ENCODE data around the gene HLX. TPM values are rescaled to one million over a fixed set of nuclear protein-coding genes. Genes with fewer than 3 reads are reported as not detected.

The HLX gene
- total RNA-seq, 8 experiments from 2014 or later = 0.22 to 1.1 (median 0.41) TPM

- in situ Hi-C loops (cut with MboI; ENCODE audit: low pct_unique_long_range_greater_than_20kb in 2 of 9, low sequenced_read_pairs in 9 of 9, unreplicated experiment in 9 of 9) = loop anchor here in 2 of 9 experiments (25.0 kb wide), 2 partner anchors 319 to 1569 kb away; no protein-coding TSS in a partner anchor
- ATAC-seq (replicated peaks in 6 of 8) = no peak
- 0 to 64% (median 12%) methylated on average over 1 to 11 of the region's 11 CpGs; no CpG with 5 or more reads in 2 of the 10 experiments for WGBS, 10 experiments
- Histone ChIP-seq H3K4me1 (replicated peaks in 1 of 2) (peaks cover 0 to 4% of the 10 kb centered on the region in 2 donors), H3K4me3 (no peak overlapping the region), H3K27ac (no peak overlapping the region)
Measured at GRCh38 chr1:220893701-220894024, 14.4 kb downstream of the HLX start.

DNA sequence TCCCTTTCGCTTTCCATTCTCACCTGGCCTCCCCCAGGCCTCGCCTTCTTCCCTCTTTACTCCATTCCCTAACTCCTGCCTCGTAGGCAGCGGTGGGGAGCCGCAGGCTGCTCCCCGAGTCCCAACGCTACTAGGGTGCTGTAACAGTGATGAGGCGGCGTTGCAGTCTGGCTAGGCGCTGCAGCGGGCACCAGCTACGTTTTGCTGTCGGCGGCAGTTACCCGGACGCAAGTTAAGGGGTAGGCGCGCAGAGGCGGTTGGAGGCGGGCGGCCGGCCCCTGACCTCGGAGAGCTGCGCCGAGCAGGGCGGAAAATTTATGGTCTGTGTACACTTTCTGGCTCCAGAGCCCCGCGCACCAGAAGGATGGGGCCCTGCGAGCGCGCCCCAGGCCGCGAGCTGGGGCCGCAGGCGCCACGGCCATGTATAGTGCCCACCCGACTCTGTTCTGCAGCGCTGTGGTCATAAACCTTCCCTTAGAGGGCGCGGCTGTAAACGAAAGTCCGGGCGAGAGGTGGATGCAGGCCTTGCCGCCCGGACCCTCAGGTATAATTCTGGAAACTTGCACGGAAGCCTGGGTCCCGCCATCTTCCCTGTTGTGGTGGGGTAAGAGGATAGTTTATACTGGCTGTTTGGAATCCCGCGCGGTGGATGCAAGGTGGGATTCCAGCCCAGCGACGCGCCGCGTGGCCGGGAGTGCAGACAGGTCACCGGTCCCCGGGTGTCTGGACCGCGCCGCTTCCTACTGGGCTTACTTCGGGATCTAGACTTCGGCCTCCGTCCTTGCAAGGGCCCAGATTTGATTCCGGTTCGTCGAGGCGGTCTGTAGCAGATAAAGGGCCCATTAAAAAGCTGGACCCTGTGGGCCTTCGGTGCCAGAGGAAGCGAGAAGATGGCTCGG is 15.0 kb downstream of the HLX start:
- Histone ChIP-seq H3K27ac (no peak overlapping the region), H3K4me1 (replicated peaks in 1 of 2) (peaks cover 0 to 4% of the 10 kb centered on the region in 2 donors), H3K4me3 (peak overlapping the region in 2 of 5 donors; percentile 6 to 19)
- peak in 6 of 8 experiments; percentile 18 to 69 (median 48) for ATAC-seq (replicated peaks in 6 of 8)
- in situ Hi-C loops (cut with MboI; ENCODE audit: low pct_unique_long_range_greater_than_20kb in 2 of 9, low sequenced_read_pairs in 9 of 9, unreplicated experiment in 9 of 9) = loop anchor here in 2 of 9 experiments (25.0 kb wide), 2 partner anchors 318 to 1568 kb away; no protein-coding TSS in a partner anchor
- WGBS, 10 experiments = 7 to 96% (median 15%) methylated on average over 2 to 48 of the region's 71 CpGs; no CpG with 5 or more reads in 2 of the 10 experiments

DNA sequence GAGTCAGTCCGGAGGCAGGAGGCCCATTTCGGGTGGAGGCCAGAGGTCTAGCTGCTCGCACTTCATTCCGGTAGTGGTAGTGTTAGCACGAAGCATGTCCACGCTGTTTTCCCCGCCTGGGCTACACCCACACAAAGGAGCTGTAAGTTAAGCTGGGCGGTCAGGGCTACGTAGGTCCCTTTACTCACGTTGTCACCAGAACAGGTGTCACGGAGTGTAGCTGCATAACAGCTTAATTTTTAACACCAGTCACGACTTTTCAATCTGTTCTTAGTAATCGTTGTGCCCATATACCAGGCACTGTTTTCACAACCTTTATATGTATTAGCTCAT is 15.6 kb downstream of the HLX start:
- Histone ChIP-seq H3K27ac (no peak overlapping the region), H3K4me3 (no peak overlapping the region), H3K4me1 (replicated peaks in 1 of 2) (peaks cover 0 to 4% of the 10 kb centered on the region in 2 donors)
- in situ Hi-C loops (cut with MboI; ENCODE audit: low pct_unique_long_range_greater_than_20kb in 2 of 9, low sequenced_read_pairs in 9 of 9, unreplicated experiment in 9 of 9) = loop anchor here in 2 of 9 experiments (25.0 kb wide), 2 partner anchors 317 to 1567 kb away; no protein-coding TSS in a partner anchor
- ATAC-seq (replicated peaks in 6 of 8) = no peak
- 23 to 94% (median 46%) methylated on average over 5 to 13 of the region's 13 CpGs; no CpG with 5 or more reads in 5 of the 10 experiments for WGBS, 10 experiments

- Histone ChIP-seq H3K27ac (no peak overlapping the region), H3K4me3 (no peak overlapping the region), H3K4me1 (replicated peaks in 1 of 2) (peaks cover 0 to 4% of the 10 kb centered on the region in 2 donors)
- peak in 3 of 8 experiments; percentile 22 to 84 (median 83) for ATAC-seq (replicated peaks in 6 of 8)
- in situ Hi-C loops (cut with MboI; ENCODE audit: low pct_unique_long_range_greater_than_20kb in 2 of 9, low sequenced_read_pairs in 9 of 9, unreplicated experiment in 9 of 9) = loop anchor here in 2 of 9 experiments (25.0 kb wide), 2 partner anchors 317 to 1567 kb away; no protein-coding TSS in a partner anchor
- WGBS, 10 experiments = 2 to 65% (median 20%) methylated on average over 3 to 33 of the region's 35 CpGs; no CpG with 5 or more reads in 2 of the 10 experiments
Measured at GRCh38 chr1:220895412-220895946, 16.2 kb downstream of the HLX start.

DNA sequence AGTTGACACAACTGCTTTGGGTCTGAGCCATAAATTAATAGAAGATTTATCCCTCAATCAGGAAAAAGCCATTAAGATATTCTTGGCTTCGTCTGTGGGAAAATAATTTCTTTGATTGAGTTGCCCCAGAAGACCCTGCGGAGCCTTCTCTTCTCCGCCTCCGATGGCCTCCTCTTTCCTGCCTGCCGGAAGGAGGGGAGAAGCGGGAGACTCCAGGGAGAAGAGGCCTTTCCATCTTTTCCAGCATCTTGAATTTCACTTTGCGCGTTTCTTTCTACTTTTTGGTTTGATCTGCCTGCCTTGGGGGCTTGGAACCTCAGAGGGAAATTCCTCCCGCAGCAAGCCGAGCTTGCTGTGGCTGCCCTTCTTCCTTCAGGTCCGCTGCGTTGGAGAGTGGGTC is 16.8 kb downstream of the HLX start:
- WGBS, 10 experiments = 15 to 93% (median 38%) methylated on average over 1 to 12 of the region's 12 CpGs; no CpG with 5 or more reads in 1 of the 10 experiments
- no peak for ATAC-seq (replicated peaks in 6 of 8)
- Histone ChIP-seq H3K27ac (no peak overlapping the region), H3K4me1 (replicated peaks in 1 of 2) (peaks cover 0 to 4% of the 10 kb centered on the region in 2 donors), H3K4me3 (no peak overlapping the region)
- in situ Hi-C loops (cut with MboI; ENCODE audit: low pct_unique_long_range_greater_than_20kb in 2 of 9, low sequenced_read_pairs in 9 of 9, unreplicated experiment in 9 of 9) = loop anchor here in 2 of 9 experiments (25.0 kb wide), 2 partner anchors 316 to 1566 kb away; no protein-coding TSS in a partner anchor

GRCh38 chr1:220900842-220901241 is 21.6 kb downstream of the HLX start:
- Histone ChIP-seq H3K4me1 (replicated peaks in 1 of 2) (no peaks in the 10 kb centered on the region), H3K4me3 (no peak overlapping the region), H3K27ac (no peak overlapping the region)
- 39 to 89% (median 70%) methylated on average over 1 to 3 of the region's 3 CpGs for WGBS, 10 experiments
- in situ Hi-C loops (cut with MboI; ENCODE audit: low pct_unique_long_range_greater_than_20kb in 2 of 9, low sequenced_read_pairs in 9 of 9, unreplicated experiment in 9 of 9) = no loop called here
- ATAC-seq (replicated peaks in 6 of 8) = no peak

DNA sequence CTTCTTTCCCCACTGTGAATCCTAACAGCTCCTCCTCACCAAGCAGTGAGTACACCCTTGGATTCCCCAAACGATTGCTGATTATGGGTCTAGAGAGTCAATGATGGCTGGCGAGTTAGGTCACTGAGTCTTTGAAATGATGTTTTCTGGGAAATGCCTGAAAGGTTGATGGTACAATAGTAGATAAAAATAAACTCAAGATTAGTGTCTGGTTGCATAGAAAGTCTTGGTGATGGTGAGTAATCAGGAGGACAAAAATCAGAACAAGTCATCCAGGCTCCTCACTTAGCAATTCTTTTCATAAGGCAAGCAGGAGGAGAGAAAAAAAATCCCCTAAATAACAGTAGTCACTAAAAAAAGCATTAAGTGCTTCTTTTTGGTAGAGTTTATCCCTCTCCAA is 22.6 kb downstream of the HLX start:
- 0 to 52% (median 33%) methylated on average over 1 to 2 of the region's 2 CpGs; no CpG with 5 or more reads in 3 of the 10 experiments for WGBS, 10 experiments
- in situ Hi-C loops (cut with MboI; ENCODE audit: low pct_unique_long_range_greater_than_20kb in 2 of 9, low sequenced_read_pairs in 9 of 9, unreplicated experiment in 9 of 9) = no loop called here
- Histone ChIP-seq H3K4me3 (no peak overlapping the region), H3K27ac (no peak overlapping the region), H3K4me1 (replicated peaks in 1 of 2) (no peaks in the 10 kb centered on the region)
- ATAC-seq (replicated peaks in 6 of 8) = no peak

GRCh38 chr1:220902916-220903315 is 23.7 kb downstream of the HLX start:
- Histone ChIP-seq H3K27ac (no peak overlapping the region), H3K4me3 (no peak overlapping the region), H3K4me1 (replicated peaks in 1 of 2) (no peaks in the 10 kb centered on the region)
- ATAC-seq (replicated peaks in 6 of 8) = no peak
- 30 to 100% (median 82%) methylated on average over 1 of the region's 1 CpG; no CpG with 5 or more reads in 4 of the 10 experiments for WGBS, 10 experiments
- in situ Hi-C loops (cut with MboI; ENCODE audit: low pct_unique_long_range_greater_than_20kb in 2 of 9, low sequenced_read_pairs in 9 of 9, unreplicated experiment in 9 of 9) = no loop called here

- no peaks in the 10 kb centered on the region for H3K4me1 ChIP-seq (replicated peaks in 1 of 2)
- no peak overlapping the region for H3K27ac ChIP-seq
- no peak for ATAC-seq (replicated peaks in 6 of 8)
- 39 to 76% (median 67%) methylated on average over 2 to 3 of the region's 3 CpGs; no CpG with 5 or more reads in 5 of the 10 experiments for WGBS, 10 experiments
- in situ Hi-C loops (cut with MboI; ENCODE audit: low pct_unique_long_range_greater_than_20kb in 2 of 9, low sequenced_read_pairs in 9 of 9, unreplicated experiment in 9 of 9) = no loop called here
- H3K4me3 ChIP-seq = no peak overlapping the region
Measured at GRCh38 chr1:220904876-220905275, 25.6 kb downstream of the HLX start.

- Histone ChIP-seq H3K27ac (no peak overlapping the region), H3K4me3 (no peak overlapping the region), H3K4me1 (replicated peaks in 1 of 2) (no peaks in the 10 kb centered on the region)
- in situ Hi-C loops (cut with MboI; ENCODE audit: low pct_unique_long_range_greater_than_20kb in 2 of 9, low sequenced_read_pairs in 9 of 9, unreplicated experiment in 9 of 9) = no loop called here
- ATAC-seq (replicated peaks in 6 of 8) = no peak
- WGBS, 10 experiments = 0 to 63% (median 40%) methylated on average over 1 to 5 of the region's 5 CpGs; no CpG with 5 or more reads in 1 of the 10 experiments
Measured at GRCh38 chr1:220905650-220906560, 26.7 kb downstream of the HLX start.

GRCh38 chr1:220906561-220907334 is 27.5 kb downstream of the HLX start:
- WGBS, 10 experiments = 30 to 100% (median 73%) methylated on average over 1 to 2 of the region's 2 CpGs; no CpG with 5 or more reads in 1 of the 10 experiments
- H3K27ac ChIP-seq = no peak overlapping the region
- no peaks in the 10 kb centered on the region for H3K4me1 ChIP-seq (replicated peaks in 1 of 2)
- in situ Hi-C loops (cut with MboI; ENCODE audit: low pct_unique_long_range_greater_than_20kb in 2 of 9, low sequenced_read_pairs in 9 of 9, unreplicated experiment in 9 of 9) = no loop called here
- ATAC-seq (replicated peaks in 6 of 8) = no peak
- H3K4me3 ChIP-seq = no peak overlapping the region

DNA sequence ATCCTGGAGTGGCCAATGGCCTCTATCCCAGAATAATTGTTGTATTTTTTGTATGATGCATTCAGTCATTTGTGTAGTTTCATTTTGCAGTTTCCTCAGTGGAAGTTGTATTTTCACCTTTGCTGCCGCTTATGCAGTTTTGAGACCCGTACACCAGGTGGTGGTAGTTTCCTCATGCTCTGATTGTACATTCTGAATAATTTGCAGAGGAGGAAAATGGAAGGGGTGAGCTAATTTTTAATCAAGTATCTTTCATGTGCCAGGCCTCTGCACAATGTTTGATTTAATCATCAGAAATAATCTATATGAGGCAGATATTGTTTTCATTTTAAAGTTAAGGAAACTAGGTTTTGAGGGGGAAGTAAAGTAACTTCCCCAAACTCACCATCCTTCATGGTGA is 29.5 kb downstream of the HLX start:
- no peak for ATAC-seq (replicated peaks in 6 of 8)
- no peak overlapping the region for H3K27ac ChIP-seq
- 17 to 82% (median 50%) methylated on average over 1 to 2 of the region's 2 CpGs; no CpG with 5 or more reads in 3 of the 10 experiments for WGBS, 10 experiments
- no peaks in the 10 kb centered on the region for H3K4me1 ChIP-seq (replicated peaks in 1 of 2)
- no peak overlapping the region for H3K4me3 ChIP-seq
- in situ Hi-C loops (cut with MboI; ENCODE audit: low pct_unique_long_range_greater_than_20kb in 2 of 9, low sequenced_read_pairs in 9 of 9, unreplicated experiment in 9 of 9) = no loop called here
